ENCODE data around the gene NFATC2.

The NFATC2 gene

DNA sequence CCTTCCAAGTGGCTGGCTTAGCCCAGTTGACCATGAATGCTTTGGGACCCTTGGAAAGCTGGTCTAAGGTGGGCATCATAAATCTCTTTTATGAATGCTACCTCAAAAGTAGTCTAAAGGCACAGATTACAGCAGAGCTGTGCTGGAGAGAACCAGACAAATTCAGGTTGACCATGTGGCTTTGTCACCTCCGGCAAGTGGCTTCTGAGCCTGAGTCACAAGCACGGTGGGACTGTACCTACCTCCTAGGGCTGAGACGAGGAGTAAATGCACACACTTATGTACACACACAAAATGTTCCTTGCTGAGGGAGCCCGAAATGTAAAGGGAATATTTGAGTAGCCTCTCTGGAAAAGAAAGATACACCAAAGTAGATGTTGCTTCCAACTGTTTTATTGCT, 155.9 kb downstream of the NFATC2 start:
- no peak overlapping the region for H3K27ac ChIP-seq
- no peaks in the 10 kb centered on the region for H3K36me3 ChIP-seq (replicated peaks)
- in situ Hi-C loops (cut with HindIII; ENCODE audit: low pct_ligation_motif_present, low sequenced_read_pairs) = loop anchor here (10.0 kb wide), 1 partner anchor 208 kb away; no protein-coding TSS in a partner anchor
- no peak for DNase-seq
- H3K27me3 ChIP-seq (replicated peaks) = no peaks in the 10 kb centered on the region
- H3K4me3 ChIP-seq (ENCODE audit: low read depth, low read length) = no peak overlapping the region
- TF ChIP-seq, protein P1, sequence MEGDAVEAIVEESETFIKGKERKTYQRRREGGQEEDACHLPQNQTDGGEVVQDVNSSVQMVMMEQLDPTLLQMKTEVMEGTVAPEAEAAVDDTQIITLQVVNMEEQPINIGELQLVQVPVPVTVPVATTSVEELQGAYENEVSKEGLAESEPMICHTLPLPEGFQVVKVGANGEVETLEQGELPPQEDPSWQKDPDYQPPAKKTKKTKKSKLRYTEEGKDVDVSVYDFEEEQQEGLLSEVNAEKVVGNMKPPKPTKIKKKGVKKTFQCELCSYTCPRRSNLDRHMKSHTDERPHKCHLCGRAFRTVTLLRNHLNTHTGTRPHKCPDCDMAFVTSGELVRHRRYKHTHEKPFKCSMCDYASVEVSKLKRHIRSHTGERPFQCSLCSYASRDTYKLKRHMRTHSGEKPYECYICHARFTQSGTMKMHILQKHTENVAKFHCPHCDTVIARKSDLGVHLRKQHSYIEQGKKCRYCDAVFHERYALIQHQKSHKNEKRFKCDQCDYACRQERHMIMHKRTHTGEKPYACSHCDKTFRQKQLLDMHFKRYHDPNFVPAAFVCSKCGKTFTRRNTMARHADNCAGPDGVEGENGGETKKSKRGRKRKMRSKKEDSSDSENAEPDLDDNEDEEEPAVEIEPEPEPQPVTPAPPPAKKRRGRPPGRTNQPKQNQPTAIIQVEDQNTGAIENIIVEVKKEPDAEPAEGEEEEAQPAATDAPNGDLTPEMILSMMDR (IDR thresholded peaks at IDR 0.05; ENCODE audit: low read depth, low read length, missing control alignments) = no peak

DNA sequence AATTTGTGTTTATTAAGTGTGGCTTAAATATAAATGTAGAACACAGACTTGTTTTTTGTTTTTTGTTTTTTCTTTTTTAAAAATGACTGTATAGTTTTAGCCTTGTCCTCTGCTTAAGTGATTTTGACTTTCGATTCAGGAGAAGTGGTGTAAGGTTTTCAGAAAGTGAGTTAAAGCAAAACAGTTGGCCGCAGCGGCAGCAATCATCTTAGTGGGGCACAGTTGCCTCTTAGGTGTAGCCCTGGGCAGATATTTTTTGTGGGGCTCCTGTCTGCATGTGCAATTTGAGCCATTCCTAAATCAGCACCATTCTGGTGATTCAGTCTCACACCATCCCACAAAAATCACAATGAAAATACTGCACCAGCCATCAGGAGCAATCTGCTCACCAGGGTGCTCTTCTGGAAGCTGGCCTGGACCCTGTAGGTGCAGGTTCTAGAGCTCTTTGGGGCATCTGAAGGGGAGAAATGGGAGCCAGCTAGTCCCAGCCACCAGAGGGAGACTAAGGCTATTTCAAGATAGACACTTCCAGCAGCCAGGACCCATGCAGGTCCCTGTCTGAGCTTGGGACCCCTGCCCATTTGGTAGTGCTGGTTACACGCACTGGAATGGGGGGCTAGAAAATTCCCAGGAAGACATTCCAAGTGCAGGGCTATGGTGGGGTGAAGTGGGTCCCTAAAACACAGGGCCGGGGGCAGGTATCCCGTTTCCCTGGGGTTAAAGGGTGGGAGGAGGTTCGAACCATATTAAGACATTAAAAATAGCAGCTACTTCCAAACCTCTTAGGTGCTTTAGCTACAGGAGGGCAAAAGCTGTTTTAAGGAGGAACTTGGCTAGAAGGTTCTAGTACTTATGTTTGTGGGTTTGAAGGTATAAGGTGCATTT, 156.6 kb downstream of the NFATC2 start:
- H3K4me3 ChIP-seq (ENCODE audit: low read depth, low read length) = no peak overlapping the region
- TF ChIP-seq, protein P1 (IDR thresholded peaks at IDR 0.05; ENCODE audit: low read depth, low read length, missing control alignments) = peak; percentile 83
- peak; percentile 38 for DNase-seq
- in situ Hi-C loops (cut with HindIII; ENCODE audit: low pct_ligation_motif_present, low sequenced_read_pairs) = loop anchor here (10.0 kb wide), 1 partner anchor 209 kb away; no protein-coding TSS in a partner anchor
- no peaks in the 10 kb centered on the region for H3K36me3 ChIP-seq (replicated peaks)
- H3K27ac ChIP-seq = no peak overlapping the region
- H3K27me3 ChIP-seq (replicated peaks) = no peaks in the 10 kb centered on the region

DNA sequence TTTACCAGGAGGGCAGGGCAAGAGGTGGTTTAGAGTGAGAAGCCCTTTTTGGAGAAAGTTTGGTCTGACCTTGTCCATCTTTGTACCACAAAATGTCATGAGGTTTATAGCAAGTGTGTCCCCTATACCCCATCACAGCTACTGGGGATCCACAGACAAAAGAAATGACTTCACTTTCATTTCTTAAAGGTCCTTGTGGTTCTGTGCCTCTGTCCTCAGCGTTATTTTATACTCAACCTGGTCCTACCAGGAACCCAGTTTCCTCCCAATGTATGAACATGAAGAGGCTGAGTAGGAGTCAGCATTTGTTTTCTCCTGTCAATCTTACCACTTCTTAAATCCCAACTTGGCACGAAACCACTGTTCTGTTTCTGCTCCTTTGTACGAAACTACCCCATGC, 157.6 kb downstream of the NFATC2 start:
- Histone ChIP-seq H3K27me3 (replicated peaks) (no peaks in the 10 kb centered on the region), H3K4me3 (ENCODE audit: low read depth, low read length) (no peak overlapping the region), H3K27ac (no peak overlapping the region), H3K36me3 (replicated peaks) (no peaks in the 10 kb centered on the region)
- in situ Hi-C loops (cut with HindIII; ENCODE audit: low pct_ligation_motif_present, low sequenced_read_pairs) = loop anchor here (10.0 kb wide), 1 partner anchor 210 kb away; no protein-coding TSS in a partner anchor
- DNase-seq = no peak
- TF ChIP-seq, protein P1 (IDR thresholded peaks at IDR 0.05; ENCODE audit: low read depth, low read length, missing control alignments) = no peak

DNA sequence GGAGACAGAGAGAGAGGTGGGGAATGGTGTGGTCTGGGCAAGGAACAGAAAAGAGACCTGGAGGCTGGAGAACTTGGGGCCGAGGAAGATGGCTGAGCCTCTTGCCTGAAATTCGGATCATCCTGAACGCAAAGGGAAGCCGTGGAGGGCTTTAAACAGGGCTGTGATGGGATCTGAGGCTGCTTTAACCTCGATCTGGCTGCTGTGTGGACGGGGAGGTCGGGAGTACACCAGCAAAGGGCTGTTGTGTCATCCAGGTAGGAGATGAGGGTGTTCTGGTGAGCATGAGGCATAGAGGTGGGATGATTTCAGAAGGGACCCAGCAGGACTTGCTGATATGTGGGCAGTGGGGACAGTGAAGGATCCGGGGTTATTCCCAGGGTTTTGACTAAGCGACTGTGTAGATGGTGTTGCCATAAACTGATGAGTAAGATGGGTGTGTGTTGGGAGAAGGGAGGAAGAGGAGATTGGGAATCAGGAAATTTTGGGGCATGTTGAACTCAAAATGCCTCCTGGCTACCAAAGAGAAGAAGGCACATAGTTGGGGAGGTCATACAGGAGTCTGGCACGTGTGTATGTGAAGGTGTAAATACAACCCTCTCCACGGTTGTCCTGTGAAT, 158.5 kb downstream of the NFATC2 start:
- TF ChIP-seq, protein P1 (IDR thresholded peaks at IDR 0.05; ENCODE audit: low read depth, low read length, missing control alignments) = no peak
- no peak for DNase-seq
- no peaks in the 10 kb centered on the region for H3K36me3 ChIP-seq (replicated peaks)
- H3K4me3 ChIP-seq (ENCODE audit: low read depth, low read length) = no peak overlapping the region
- H3K27ac ChIP-seq = no peak overlapping the region
- in situ Hi-C loops (cut with HindIII; ENCODE audit: low pct_ligation_motif_present, low sequenced_read_pairs) = loop anchor here (10.0 kb wide), 1 partner anchor 211 kb away; no protein-coding TSS in a partner anchor
- H3K27me3 ChIP-seq (replicated peaks) = no peaks in the 10 kb centered on the region

DNA sequence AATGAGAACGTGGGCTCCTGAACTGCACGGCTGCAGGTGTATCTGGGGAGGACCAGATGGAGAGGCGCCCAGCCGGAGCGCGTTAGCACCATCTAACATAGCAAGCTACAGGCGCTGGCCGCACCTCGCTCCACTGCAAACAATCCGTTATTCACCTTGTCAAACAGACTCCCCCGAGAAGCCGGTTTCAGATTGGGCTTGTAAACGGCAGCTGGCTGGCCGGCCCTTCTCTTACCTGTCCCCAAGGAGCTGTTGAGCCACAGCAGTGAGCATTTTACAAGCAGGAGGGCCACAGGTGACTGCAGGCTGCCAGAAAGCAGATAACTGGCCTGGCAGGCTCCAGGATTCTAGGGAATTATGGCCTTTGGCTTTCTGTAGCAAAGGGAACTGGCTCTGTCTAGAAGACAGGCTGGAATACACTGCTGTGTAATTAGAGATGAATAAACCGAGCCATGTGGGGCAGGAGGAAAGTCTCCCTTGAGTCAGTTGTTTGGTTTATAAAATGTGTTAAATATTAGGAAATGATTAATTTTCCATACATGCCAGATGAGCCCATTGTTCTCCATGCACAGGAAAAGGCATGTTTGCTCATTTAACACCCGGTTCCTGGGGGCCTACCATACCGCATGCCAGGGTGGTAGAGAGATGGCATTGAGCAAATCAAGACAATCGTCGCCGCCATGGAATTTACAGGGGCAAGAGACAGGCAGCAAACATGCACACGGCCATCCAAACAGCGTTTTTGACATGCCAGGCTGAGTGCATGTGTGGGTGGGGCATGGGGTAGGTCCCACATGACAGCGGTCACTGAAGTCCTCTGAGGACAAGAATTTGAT, 159.3 kb downstream of the NFATC2 start:
- Histone ChIP-seq H3K27ac (no peak overlapping the region), H3K27me3 (replicated peaks) (no peaks in the 10 kb centered on the region), H3K36me3 (replicated peaks) (no peaks in the 10 kb centered on the region), H3K4me3 (ENCODE audit: low read depth, low read length) (no peak overlapping the region)
- in situ Hi-C loops (cut with HindIII; ENCODE audit: low pct_ligation_motif_present, low sequenced_read_pairs) = loop anchor here (10.0 kb wide), 1 partner anchor 212 kb away; no protein-coding TSS in a partner anchor
- no peak for DNase-seq
- TF ChIP-seq, protein P1 (IDR thresholded peaks at IDR 0.05; ENCODE audit: low read depth, low read length, missing control alignments) = no peak
